AG04450 (cell line): ENCODE results near the gene ATF2. TPM values are rescaled to one million over a fixed set of nuclear protein-coding genes. Genes with fewer than 3 reads are reported as not detected.
"Not testable (repeated sequence)": the region's sequence is repeated elsewhere in the genome, so short reads cannot be mapped to it uniquely, and the experiment has no call there.

Source experiments
- CTCF ChIA-PET: fragments of 300-600, 350-600 bp; formaldehyde crosslinking; extraction: SDS; loops from one replicate; lab custom pipeline; 2022; ENCODE audit warnings: antibody characterized with exemption, inconsistent platforms; lab: Charles Lee
- POLR2A ChIA-PET: fragments of 350-600 bp; formaldehyde crosslinking; extraction: SDS; loops from one replicate; lab custom pipeline; 2021; ENCODE audit warnings: antibody characterized with exemption, inconsistent platforms; lab: Yijun Ruan, JAX
- DNase-seq: peaks from one replicate; pipeline ENCODE4 v3.0.0-alpha.2; 2011; ENCODE audit warnings: low read depth, low spot score
- H3K27ac ChIP-seq: one replicate; pipeline ENCODE4 v1.5.1; 2012; ENCODE audit warnings: low read depth, low read length, control low read depth
- H3K27me3 ChIP-seq: one replicate; pipeline ENCODE4 v1.6.0; 2012; ENCODE audit warnings: low read length; ENCODE audit not compliant: control insufficient read depth, insufficient read depth
- H3K4me3 ChIP-seq: 2 replicates; pipeline ENCODE4 v1.5.1; 2011; ENCODE audit warnings: mild to moderate bottlenecking, low read depth, low read length, control low read depth
- H3K9me3 ChIP-seq: 2 replicates; pipeline ENCODE4 v1.5.1; 2012; ENCODE audit warnings: low read length; ENCODE audit not compliant: control insufficient read depth, insufficient read depth
- CTCF ChIP-seq: IDR thresholded peaks from 2 replicates; pipeline ENCODE4 v1.5.1; 2011; ENCODE audit warnings: low read depth, low read length, control low read depth, inconsistent platforms
- polyA plus RNA-seq: library from polyadenylated mRNA; depleted of rRNA; stranded (reverse); fragments of >200 nt; gene quantifications from 2 replicates; pipeline ENCODE4 v1.2.3, GENCODE V29; 2011

ATF2 gene
- polyA plus RNA-seq, 1 experiment = 70.1 TPM

- no peak overlapping the region for H3K27ac ChIP-seq
- H3K27me3 ChIP-seq = no peaks in the 10 kb centered on the region
- peak; percentile 73 for TF ChIP-seq CTCF
- H3K4me3 ChIP-seq = no peak overlapping the region
- ChIA-PET CTCF (interaction anchor here (0.5 to 3.8 kb wide), 21 partner anchors 8 to 412 kb away, joined by 3 to 21 read pairs (median 4); no protein-coding TSS in a partner anchor), POLR2A (no interaction called here)
- DNase-seq = no peak
- H3K9me3 ChIP-seq = peaks cover 9% of the 10 kb centered on the region; the same call in 1 of the 2 replicates
Measured at GRCh38 chr2:175111200-175111657, 56.8 kb downstream of the ATF2 start.

GRCh38 chr2:175108091-175108490 lies 59.9 kb downstream of the ATF2 start:
- H3K9me3 ChIP-seq, H3K27me3 ChIP-seq, POLR2A ChIA-PET, DNase-seq, H3K27ac ChIP-seq, CTCF ChIA-PET, H3K4me3 ChIP-seq: not testable (repeated sequence)

GRCh38 chr2:175107146-175107545 lies 60.9 kb downstream of the ATF2 start:
- TF ChIP-seq CTCF = peak; percentile 33; the same call in 1 of the 2 replicates
- CTCF ChIA-PET = interaction anchor here (0.7 to 1.1 kb wide), 3 partner anchors 15 to 407 kb away, joined by 3 read pairs; no protein-coding TSS in a partner anchor
- Histone ChIP-seq H3K9me3 (peaks cover 9% of the 10 kb centered on the region; the same call in 1 of the 2 replicates), H3K27me3 (no peaks in the 10 kb centered on the region), H3K27ac (peak overlapping the region; percentile 25), H3K4me3 (no peak overlapping the region)
- peak; percentile 21 for DNase-seq
- POLR2A ChIA-PET = no interaction called here

GRCh38 chr2:175103191-175103590 lies 64.8 kb downstream of the ATF2 start:
- ChIA-PET CTCF (interaction anchor here (0.9 to 3.3 kb wide), 2 partner anchors 10 to 406 kb away, joined by 3 to 18 read pairs; no protein-coding TSS in a partner anchor), POLR2A (no interaction called here)
- Histone ChIP-seq H3K4me3 (no peak overlapping the region), H3K9me3 (peaks cover 9% of the 10 kb centered on the region; the same call in 1 of the 2 replicates), H3K27ac (no peak overlapping the region), H3K27me3 (no peaks in the 10 kb centered on the region)
- no peak for TF ChIP-seq CTCF
- DNase-seq = no peak

GRCh38 chr2:175101514-175101913 lies 66.5 kb downstream of the ATF2 start:
- Histone ChIP-seq H3K27ac (no peak overlapping the region), H3K27me3 (no peaks in the 10 kb centered on the region), H3K4me3 (no peak overlapping the region), H3K9me3 (no peaks in the 10 kb centered on the region)
- no peak for TF ChIP-seq CTCF
- CTCF ChIA-PET = interaction anchor here (1.1 to 1.9 kb wide), 2 partner anchors 10 to 100 kb away, joined by 3 to 10 read pairs; no protein-coding TSS in a partner anchor
- DNase-seq = no peak
- POLR2A ChIA-PET = no interaction called here
